CD1c-positive myeloid dendritic cell (primary cell): ENCODE data around the gene TUBB3.
"Not testable (repeated sequence)": the region's sequence is repeated elsewhere in the genome, so short reads cannot be mapped to it uniquely, and the experiment has no call there.

Experiments used
- DNase-seq: peaks from one replicate; pipeline ENCODE4 v3.0.0-alpha.2; 2016; ENCODE audit errors: extremely low spot score

Gene TUBB3

GRCh38 chr16:89902980-89903379, 20.2 kb upstream of the TUBB3 start:
- DNase-seq: no peak

DNA sequence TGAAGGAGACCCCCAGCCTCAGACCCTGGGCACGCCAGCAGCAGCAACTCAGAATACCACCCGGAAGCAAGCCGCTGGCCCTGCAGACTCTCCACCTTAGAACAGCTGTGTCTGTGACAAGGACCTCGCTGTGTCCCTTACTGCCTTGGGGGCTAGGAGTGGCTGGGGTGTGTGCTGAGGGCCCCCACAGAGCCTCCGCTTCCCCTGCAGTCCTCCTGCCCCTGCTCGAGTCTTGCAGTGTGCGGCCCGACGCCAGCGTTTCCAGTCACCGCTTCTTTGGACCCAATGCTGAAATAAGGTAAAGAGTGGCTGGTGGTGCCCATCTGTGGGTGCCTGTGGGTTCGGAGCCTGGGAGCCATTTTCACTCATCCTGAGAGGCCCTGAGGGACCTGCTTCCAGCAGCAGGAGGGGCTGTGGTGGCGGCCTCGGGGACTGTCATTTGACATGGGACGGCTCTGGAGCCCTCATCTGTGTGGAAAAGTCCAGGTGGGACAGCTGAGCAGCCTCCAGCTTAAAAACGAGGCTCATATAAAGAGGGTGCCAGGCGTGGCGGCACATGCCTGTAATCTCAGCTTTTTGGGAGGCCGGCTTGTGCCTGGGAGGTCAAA, 19.1 kb upstream of the TUBB3 start:
- DNase-seq: no peak

DNA sequence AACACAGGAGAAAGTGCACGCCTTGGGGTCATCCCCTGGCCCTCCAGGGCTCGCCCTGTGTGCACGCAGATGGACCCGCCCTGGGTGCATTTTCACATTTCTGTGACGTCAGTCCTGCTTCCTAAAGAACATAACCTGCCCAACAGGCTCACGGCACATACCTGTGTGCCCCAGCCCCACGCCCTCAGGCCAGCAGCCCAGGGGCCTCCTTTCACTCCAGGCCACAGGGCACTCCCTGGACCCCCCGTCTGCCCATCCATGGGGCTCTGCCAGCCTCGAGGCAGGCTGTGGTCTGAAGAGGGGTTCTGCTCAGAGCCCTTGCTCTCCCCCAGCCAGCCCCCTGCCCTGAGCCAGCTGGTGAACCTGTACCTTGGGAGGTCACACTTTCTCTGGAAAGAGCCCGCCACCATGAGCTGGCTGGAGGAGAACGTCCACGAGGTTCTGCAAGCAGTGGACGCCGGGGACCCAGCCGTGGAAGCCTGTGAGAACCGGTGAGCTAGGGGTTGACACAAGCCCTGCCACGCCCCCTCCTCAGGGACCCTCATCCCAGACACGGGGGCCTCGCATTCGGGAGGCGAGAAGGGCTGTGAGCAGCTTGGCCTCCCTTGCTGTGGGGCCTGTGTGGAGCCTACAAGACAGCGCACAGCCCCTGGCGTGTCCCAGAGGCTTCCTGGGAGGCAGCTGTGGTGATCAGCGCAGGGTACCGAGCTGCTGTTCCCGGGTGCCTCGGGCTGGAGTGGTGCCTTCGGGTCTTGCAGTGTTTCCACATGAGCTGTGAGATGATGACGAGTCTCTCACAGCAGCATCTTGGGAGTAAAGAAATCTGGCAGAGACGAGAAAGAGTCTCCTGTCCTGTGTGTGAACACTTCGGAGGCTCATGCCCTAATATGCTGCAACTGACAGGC, 18.3 kb upstream of the TUBB3 start:
- no peak for DNase-seq

DNA sequence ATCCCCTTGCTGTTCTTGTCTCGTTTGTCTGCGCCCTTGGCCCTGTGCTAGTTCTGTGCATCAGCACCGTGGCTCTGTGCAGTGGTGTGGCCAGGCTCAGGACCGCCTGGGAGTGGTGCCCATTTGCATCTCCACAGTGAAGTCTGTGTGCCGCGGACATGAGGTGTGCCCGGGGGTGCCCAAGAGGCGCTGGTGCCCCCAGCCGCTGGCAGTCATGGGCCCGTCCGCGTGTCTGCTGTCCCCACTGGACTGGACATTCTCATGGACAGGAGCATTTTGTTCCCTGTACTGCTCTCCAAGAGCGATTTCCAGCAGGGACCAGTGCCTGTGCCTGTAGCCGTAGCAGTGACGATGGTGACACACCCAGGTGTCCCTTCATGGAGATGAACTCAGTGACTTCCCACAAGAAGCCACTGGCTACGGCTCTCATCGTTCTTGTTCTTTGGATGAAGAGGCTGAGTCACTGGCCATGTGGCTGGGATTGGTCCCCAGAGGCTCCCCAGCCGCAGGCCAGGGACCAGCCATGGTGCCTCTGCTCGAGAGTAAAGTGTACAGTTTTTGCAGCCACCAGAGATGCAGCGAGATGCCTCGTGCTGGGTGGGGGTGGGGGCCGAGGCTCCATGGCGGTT, 17.5 kb upstream of the TUBB3 start:
- DNase-seq: no peak

- no peak for DNase-seq
Measured at GRCh38 chr16:89906140-89907025, 16.8 kb upstream of the TUBB3 start.

GRCh38 chr16:89907055-89907814, 15.9 kb upstream of the TUBB3 start:
- no peak for DNase-seq

GRCh38 chr16:89908236-89908635, 14.9 kb upstream of the TUBB3 start:
- no peak for DNase-seq

GRCh38 chr16:89909777-89910716, 13.1 kb upstream of the TUBB3 start:
- peak; percentile 83 for DNase-seq

DNA sequence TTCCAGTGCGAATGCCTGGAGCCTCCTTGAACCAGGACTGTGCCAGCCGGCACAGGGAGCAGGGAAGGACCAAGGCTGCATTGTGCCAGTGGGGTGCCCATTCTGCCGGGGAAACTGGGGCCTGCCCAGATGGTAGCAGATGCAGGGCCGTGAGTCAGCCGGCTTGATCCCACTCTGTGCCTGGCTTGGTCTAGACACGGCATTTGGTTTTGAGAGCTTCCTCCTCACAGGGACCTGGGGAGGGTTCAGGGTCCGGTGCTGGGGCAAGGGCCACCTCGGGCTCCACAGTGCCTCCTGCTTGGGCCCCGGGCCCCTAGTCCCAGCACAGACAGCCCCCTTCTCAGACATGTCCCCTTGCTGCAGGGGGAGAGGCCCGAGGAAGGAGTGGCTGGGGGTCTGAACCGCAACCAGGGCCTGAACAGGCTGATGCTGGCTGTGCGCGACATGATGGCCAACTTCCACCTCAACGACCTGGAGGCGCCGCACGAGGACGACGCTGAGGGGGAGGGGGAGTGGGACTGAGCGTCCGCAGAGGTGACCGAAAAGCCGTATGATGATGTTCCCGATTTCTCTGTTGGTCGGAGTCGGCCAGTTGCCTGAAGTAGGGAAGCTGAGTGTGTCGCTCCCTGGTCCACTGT, 12.3 kb upstream of the TUBB3 start:
- DNase-seq: no peak

GRCh38 chr16:89911375-89911774, 11.8 kb upstream of the TUBB3 start:
- DNase-seq: no peak

GRCh38 chr16:89912143-89912542, 11.0 kb upstream of the TUBB3 start:
- no peak for DNase-seq

DNA sequence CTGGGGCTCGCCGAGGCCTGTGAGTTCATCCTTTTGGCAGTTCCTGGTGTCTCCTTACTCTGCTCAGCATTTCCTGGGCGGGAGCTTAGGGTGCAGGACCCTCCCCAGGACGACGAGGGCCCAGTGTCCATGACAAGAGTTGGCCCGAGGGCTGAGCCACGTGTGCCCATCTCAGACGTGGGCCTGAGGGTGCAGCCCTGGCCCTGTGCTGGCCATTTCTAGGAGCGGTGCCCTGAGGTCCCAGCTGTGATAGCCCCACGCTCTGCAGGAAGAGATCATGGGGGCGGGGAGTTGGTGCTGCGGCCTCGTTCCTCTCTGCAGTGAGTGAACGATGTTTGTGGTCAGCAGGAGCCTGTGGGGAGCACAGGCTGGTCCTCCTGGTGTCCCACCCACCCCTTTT, 10.5 kb upstream of the TUBB3 start:
- DNase-seq: no peak

DNA sequence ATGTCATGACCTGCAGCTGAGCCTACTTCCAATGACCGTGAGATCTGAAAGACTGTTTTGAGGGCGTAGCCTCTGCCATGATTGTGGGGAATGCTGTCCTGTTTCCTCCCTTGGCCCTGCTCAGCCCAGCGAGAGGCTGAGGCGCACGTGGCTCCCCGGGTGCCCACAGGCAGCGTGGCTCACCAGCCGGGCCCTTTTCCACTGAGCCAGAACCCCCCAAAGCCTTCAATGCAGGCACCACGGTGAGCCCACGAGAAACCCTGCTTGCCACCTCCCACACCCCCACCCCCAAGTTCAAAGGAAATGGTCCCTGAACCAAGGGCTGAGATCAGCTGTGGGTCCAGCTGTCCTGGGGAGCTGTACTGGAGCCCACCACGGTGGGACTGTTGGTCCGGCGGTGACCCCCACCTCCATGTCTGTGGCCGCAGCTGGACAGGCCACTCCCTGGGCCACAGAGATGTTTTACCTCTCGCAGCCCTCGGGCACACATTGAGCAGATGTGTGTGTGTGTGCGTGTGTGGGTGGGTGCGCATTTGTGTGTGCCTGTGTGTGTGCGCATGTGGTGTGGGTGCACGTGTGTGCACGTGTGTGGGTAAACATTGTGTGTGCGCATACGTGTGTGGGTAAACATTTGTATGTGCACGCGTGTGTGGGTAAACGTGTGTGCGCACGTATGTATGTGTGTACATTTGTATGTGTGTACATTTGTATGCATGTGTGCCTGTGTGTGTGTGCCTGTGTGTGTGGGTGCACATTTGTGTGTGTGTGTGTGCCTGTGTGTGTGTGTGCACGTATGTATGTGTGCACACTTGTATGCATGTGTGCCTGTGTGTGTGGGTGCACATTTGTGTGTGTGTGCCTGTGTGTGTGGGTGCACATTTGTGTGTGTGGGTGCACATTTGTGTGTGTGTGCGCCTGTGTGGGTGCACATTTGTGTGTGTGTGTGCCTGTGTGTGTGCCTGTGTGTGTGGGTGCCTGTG, 9.4 kb upstream of the TUBB3 start:
- no peak for DNase-seq

DNA sequence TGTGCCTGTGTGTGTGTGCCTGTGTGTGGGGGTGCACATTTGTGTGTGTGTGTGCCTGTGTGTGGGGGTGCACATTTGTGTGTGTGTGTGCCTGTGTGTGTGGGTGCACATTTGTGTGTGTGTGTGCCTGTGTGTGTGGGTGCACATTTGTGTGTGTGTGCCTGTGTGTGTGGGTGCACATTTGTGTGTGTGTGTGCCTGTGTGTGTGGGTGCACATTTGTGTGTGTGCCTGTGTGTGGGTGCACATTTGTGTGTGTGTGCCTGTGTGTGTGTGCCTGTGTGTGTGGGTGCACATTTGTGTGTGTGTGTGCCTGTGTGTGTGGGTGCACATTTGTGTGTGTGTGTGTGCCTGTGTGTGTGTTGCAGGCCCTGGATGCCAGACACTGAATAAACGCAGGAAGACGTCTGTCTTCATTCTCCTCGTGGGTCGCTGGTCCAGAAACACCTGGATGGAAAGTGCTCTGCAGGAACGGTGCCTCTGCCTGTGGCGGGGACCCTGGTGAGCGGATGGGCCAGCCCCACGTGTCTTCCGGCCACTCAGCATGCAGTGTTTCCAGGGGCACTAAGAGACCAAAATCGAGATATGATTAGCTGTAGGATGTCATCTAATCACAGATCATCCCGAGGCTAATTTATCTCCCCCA, 8.4 kb upstream of the TUBB3 start:
- not testable (repeated sequence) for DNase-seq

- no peak for DNase-seq
Measured at GRCh38 chr16:89915303-89916232, 7.6 kb upstream of the TUBB3 start.

DNA sequence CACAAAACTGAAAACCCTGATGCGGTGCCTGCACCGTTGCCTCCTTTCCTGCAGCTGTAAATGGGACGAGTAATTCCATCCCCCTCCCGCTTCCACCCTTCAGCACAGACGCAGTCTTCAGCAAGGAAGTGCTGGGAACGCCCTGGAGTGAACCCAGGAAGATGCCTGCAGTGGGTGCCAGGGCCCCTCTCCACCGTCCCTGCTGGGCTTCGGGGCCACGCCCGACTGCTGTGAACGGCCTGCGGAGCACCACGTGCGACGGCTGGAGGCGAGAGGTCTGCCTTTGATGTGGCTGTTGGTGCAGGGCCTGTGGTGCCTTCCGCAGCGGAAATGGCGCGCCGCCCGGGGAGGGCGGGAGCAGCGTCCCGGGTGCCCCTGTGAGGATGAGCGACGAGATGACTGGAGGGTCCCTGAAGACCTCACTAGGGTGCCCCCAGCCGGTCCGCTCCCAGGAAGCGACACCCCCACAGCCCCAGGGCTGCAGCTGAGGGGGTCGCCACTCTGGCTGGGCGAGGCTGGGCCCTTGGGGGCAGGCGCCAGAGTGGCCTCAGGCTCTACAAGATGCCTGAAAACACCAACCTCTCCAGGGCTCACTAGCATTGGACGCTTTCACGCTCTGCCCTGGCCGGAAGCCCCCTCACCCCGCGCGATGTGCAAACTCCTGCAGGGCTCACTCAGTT, 5.2 kb upstream of the TUBB3 start:
- peak; percentile 79 for DNase-seq
